Nephron progenitor cell (in vitro differentiated cells): ENCODE results near the gene SNX1.
"Not testable (repeated sequence)": the region's sequence is repeated elsewhere in the genome, so short reads cannot be mapped to it uniquely, and the experiment has no call there.

Experiments
- DNase-seq: peaks from one replicate; pipeline ENCODE4 v3.0.0; 2021
- H3K27ac Mint-ChIP-seq: 2 replicates; pipeline ENCODE4 v1.8.0; 2021; ENCODE audit warnings: mild to moderate bottlenecking, moderate library complexity, mixed read lengths
- H3K27me3 Mint-ChIP-seq: 2 replicates; pipeline ENCODE4 v1.8.0; 2021; ENCODE audit warnings: mild to moderate bottlenecking, low read depth, mixed read lengths; ENCODE audit not compliant: poor library complexity
- H3K36me3 Mint-ChIP-seq: 2 replicates; pipeline ENCODE4 v1.8.0; 2021; ENCODE audit warnings: low read depth, mixed read lengths
- H3K4me1 Mint-ChIP-seq: 2 replicates; pipeline ENCODE4 v1.8.0; 2021; ENCODE audit warnings: mixed read lengths
- H3K4me3 Mint-ChIP-seq: 2 replicates; pipeline ENCODE4 v1.8.0; 2021; ENCODE audit warnings: mild to moderate bottlenecking, moderate library complexity, mixed read lengths
- H3K9me3 Mint-ChIP-seq: 2 replicates; pipeline ENCODE4 v1.8.0; 2021; ENCODE audit warnings: mild to moderate bottlenecking, moderate library complexity, mixed read lengths
- CTCF ChIP-seq: fragments of 200-600 bp; sonication (generic); IDR thresholded peaks from 2 replicates; pipeline ENCODE4 v1.5.0; 2021; ENCODE audit warnings: antibody characterized with exemption

The SNX1 gene

GRCh38 chr15:64071931-64072765, 23.6 kb upstream of the SNX1 start:
- no peak for TF ChIP-seq CTCF
- DNase-seq = no peak
- Mint-ChIP-seq H3K36me3 (peaks cover 40% of the 10 kb centered on the region), H3K27ac (no peak overlapping the region), H3K4me1 (peaks cover 10% of the 10 kb centered on the region), H3K9me3 (no peaks in the 10 kb centered on the region), H3K27me3 (peaks cover 5% of the 10 kb centered on the region), H3K4me3 (no peak overlapping the region)

GRCh38 chr15:64072812-64073211, 23.0 kb upstream of the SNX1 start:
- H3K4me3 Mint-ChIP-seq = no peak overlapping the region
- peaks cover 7% of the 10 kb centered on the region for H3K4me1 Mint-ChIP-seq
- peaks cover 4% of the 10 kb centered on the region for H3K27me3 Mint-ChIP-seq
- no peaks in the 10 kb centered on the region for H3K9me3 Mint-ChIP-seq
- H3K27ac Mint-ChIP-seq = no peak overlapping the region
- no peak for TF ChIP-seq CTCF
- H3K36me3 Mint-ChIP-seq = peaks cover 40% of the 10 kb centered on the region
- DNase-seq = no peak

DNA sequence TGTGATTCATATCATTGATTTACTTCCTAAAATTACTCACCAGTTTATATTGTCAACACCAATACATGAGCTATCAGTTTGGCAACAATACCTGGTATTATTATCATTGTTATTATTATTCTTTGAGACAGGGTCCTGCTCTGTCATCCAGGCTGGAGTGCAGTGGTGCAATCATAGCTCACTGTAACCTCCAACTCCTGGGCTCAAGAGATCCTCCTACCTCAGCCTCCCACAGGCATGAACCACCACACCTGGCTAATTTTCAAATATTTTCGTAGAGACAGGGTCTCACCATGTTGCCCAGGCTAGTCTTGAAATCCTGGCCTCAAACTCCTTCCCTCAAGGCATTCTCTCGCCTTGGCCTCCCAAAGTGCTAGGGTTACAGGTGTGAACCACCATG, 22.3 kb upstream of the SNX1 start:
- H3K9me3 Mint-ChIP-seq, H3K4me1 Mint-ChIP-seq, H3K27me3 Mint-ChIP-seq, H3K4me3 Mint-ChIP-seq, DNase-seq, H3K27ac Mint-ChIP-seq: not testable (repeated sequence)
- H3K36me3 Mint-ChIP-seq = peaks cover 42% of the 10 kb centered on the region

DNA sequence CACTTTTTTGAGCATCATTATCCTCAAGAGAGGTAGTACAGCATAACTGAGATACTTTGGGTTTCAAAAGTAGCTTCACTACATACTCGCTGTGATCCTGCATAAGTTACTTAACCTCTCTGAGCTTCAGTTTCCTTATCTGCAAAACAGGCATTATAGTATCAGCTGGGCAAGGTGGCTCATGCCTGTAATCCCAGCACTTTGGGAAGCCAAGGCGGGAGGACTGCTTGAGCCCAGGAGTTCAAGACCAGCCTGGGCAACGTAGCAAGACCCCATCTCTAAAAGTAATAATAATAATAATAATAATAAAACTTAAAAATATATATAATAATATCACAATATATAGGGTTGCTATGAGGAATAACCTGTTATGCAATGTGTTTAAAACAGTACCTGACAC, 13.0 kb upstream of the SNX1 start:
- Mint-ChIP-seq H3K27me3 (no peaks in the 10 kb centered on the region), H3K4me3 (no peak overlapping the region), H3K36me3 (peaks cover 53% of the 10 kb centered on the region), H3K27ac (no peak overlapping the region), H3K9me3 (peaks cover 5% of the 10 kb centered on the region), H3K4me1 (no peaks in the 10 kb centered on the region)
- no peak for DNase-seq
- no peak for TF ChIP-seq CTCF

GRCh38 chr15:64089543-64090280, 6.1 kb upstream of the SNX1 start:
- peaks cover 42% of the 10 kb centered on the region for H3K36me3 Mint-ChIP-seq
- no peak for TF ChIP-seq CTCF
- no peaks in the 10 kb centered on the region for H3K27me3 Mint-ChIP-seq
- no peak overlapping the region for H3K4me3 Mint-ChIP-seq
- peaks cover 8% of the 10 kb centered on the region for H3K9me3 Mint-ChIP-seq
- no peak for DNase-seq
- no peak overlapping the region for H3K27ac Mint-ChIP-seq
- H3K4me1 Mint-ChIP-seq = peaks cover 46% of the 10 kb centered on the region

GRCh38 chr15:64090527-64090926, 5.3 kb upstream of the SNX1 start:
- no peak for DNase-seq
- Mint-ChIP-seq H3K27me3 (no peaks in the 10 kb centered on the region), H3K4me1 (peaks cover 54% of the 10 kb centered on the region), H3K4me3 (peak overlapping the region; percentile 10), H3K27ac (peak overlapping the region; percentile 6), H3K9me3 (peaks cover 8% of the 10 kb centered on the region), H3K36me3 (peaks cover 42% of the 10 kb centered on the region)
- no peak for TF ChIP-seq CTCF
